Transverse colon (tissue), 4 donors: ENCODE measurements around the gene LRP5. TPM values are rescaled to one million over a fixed set of nuclear protein-coding genes. Genes with fewer than 3 reads are reported as not detected.
"Not testable (repeated sequence)": the region's sequence is repeated elsewhere in the genome, so short reads cannot be mapped to it uniquely, and the experiment has no call there.

ENCODE experiments used
- DNase-seq: peaks from one replicate; pipeline ENCODE4 v3.0.0-alpha.2; 2019
- H3K27ac ChIP-seq, 4 donors: fragments of 200-600 bp; sonication (generic); 2 replicates each; pipeline ENCODE4 v1.5.1; 2016 to 2018; ENCODE audit warnings: inconsistent platforms in 4 of 4
- H3K27me3 ChIP-seq: fragments of 200-600 bp; sonication (generic); 2 replicates; pipeline ENCODE4 v1.5.1; 2017; ENCODE audit warnings: inconsistent platforms
- H3K36me3 ChIP-seq, 4 donors: fragments of 200-600 bp; sonication (generic); 2 replicates each; pipeline ENCODE4 v1.5.1; 2017 to 2019; ENCODE audit warnings: inconsistent platforms in 4 of 4
- H3K4me1 ChIP-seq, 4 donors: fragments of 200-600 bp; sonication (generic); 2 replicates each; pipeline ENCODE4 v1.5.1; 2017 to 2020; ENCODE audit warnings: inconsistent platforms in 4 of 4
- H3K4me3 ChIP-seq, 4 donors: fragments of 200-600 bp; sonication (generic); 1 replicate in 1 of 4; 2 replicates in 3 of 4; pipeline versions ENCODE4 v1.5.1 to v1.6.1; 2017 to 2019; ENCODE audit warnings: inconsistent platforms in 4 of 4
- H3K9me3 ChIP-seq, 2 donors: fragments of 200-600 bp; sonication (generic); 2 replicates each; pipeline ENCODE4 v1.5.1; 2017 to 2019; ENCODE audit warnings: inconsistent platforms in 2 of 2
- CTCF ChIP-seq, 5 experiments: fragments of 200-600 bp in 3 of 5; fragments of 450-650 bp in 2 of 5; sonication (generic) in 3 of 5; IDR thresholded peaks; 1 replicate in 2 of 5; 2 replicates in 3 of 5; pipeline ENCODE4 v1.5.1; 2016 to 2017; ENCODE audit warnings: antibody characterized with exemption in 5 of 5, inconsistent platforms in 3 of 5, mild to moderate bottlenecking in 2 of 5, moderate library complexity in 1 of 5
- EP300 ChIP-seq: sonication (generic); formaldehyde crosslinking; IDR thresholded peaks from one replicate; pipeline ENCODE4 v1.6.1; 2017; ENCODE audit warnings: antibody characterized with exemption, low read depth
- POLR2A ChIP-seq: fragments of 450-650 bp; IDR thresholded peaks from one replicate; pipeline ENCODE4 v1.6.1; 2016; ENCODE audit warnings: antibody characterized with exemption, mild to moderate bottlenecking, moderate library complexity
- POLR2AphosphoS5 ChIP-seq, 3 donors: sonication (generic); formaldehyde crosslinking; IDR thresholded peaks; one replicate each; pipeline ENCODE4 v1.6.1; 2016; ENCODE audit warnings: antibody characterized with exemption in 3 of 3
- WGBS, 2 donors: methylation state at CpG; one replicate each; pipeline ENCODE4 v1.1.5; 2018; ENCODE audit warnings: low coverage in 1 of 2; 5-methylcytosine and 5-hydroxymethylcytosine counted together
- in situ Hi-C, 4 donors: fragments of 200-750 bp; cut with MboI; loops; one replicate each; pipeline versions ENCODE4 v1.15.0 to v1.15.1; 2017; ENCODE audit warnings: low sequenced_read_pairs in 3 of 4, low pct_ligation_motif_present in 1 of 4, low pct_unique_long_range_greater_than_20kb in 1 of 4
- intact Hi-C: fragments of 100-400 bp; cut with DNase I; formaldehyde crosslinking; loops from one replicate; pipeline ENCODE4 v1.15.1; 2023; ENCODE audit warnings: low total_unique reads
- total RNA-seq, 4 donors: library from RNA; depleted of rRNA; stranded (reverse); fragments of >200 nt; gene quantifications; one replicate each; pipeline ENCODE4 v1.1.0, GENCODE V29; 2016

LRP5 gene
- total RNA-seq, 4 donors from 2014 or later, result 72.6 to 138 (median 82.3) TPM

- H3K36me3 ChIP-seq, result peaks cover 0 to 1% (median 0%) of the 10 kb centered on the region in 4 donors
- peak; percentile 69 for DNase-seq
- no peak for TF ChIP-seq POLR2A
- no peak for TF ChIP-seq POLR2AphosphoS5 (IDR thresholded peaks at IDR 0.05)
- no peak for TF ChIP-seq EP300
- no peak for TF ChIP-seq CTCF (IDR thresholded peaks at IDR 0.05)
Observed at GRCh38 chr11:68343761-68344256, 31.4 kb downstream of the LRP5 start.

GRCh38 chr11:68344821-68345220, 32.4 kb downstream of the LRP5 start:
- peaks cover 22 to 55% (median 42%) of the 10 kb centered on the region in 4 donors for H3K4me1 ChIP-seq
- H3K27ac ChIP-seq, intact Hi-C loops, H3K9me3 ChIP-seq, H3K27me3 ChIP-seq, H3K4me3 ChIP-seq, in situ Hi-C loops, H3K36me3 ChIP-seq, DNase-seq: not testable (repeated sequence)
- WGBS, 2 donors, result 93 to 98% methylated on average over 6 to 7 of the region's 7 CpGs

More at GRCh38 chr11:68343761-68344256, 31.4 kb downstream of the LRP5 start:
- in situ Hi-C loops (no loop called here), intact Hi-C loops (no loop called here)
- H3K27me3 ChIP-seq, result no peaks in the 10 kb centered on the region
- no peak overlapping the region for H3K4me3 ChIP-seq
- H3K4me1 ChIP-seq, result peaks cover 22 to 55% (median 42%) of the 10 kb centered on the region in 4 donors
- no peaks in the 10 kb centered on the region for H3K9me3 ChIP-seq
- 71% methylated on average over 10 of the region's 14 CpGs; no CpG with 5 or more reads in 1 of the 2 donors for WGBS, 2 donors
- peak overlapping the region in 3 of 4 donors; percentile 69 to 77 (median 72) for H3K27ac ChIP-seq

- TF ChIP-seq POLR2A, result no peak
- TF ChIP-seq POLR2AphosphoS5 (IDR thresholded peaks at IDR 0.05), result no peak
- no peak for TF ChIP-seq CTCF (IDR thresholded peaks at IDR 0.05)
- no peak for TF ChIP-seq EP300
- no peak overlapping the region for H3K4me3 ChIP-seq
Observed at GRCh38 chr11:68345776-68346461, 33.5 kb downstream of the LRP5 start.

GRCh38 chr11:68346462-68346790, 34.0 kb downstream of the LRP5 start:
- Histone ChIP-seq H3K4me3 (no peak overlapping the region), H3K36me3 (peaks cover 0 to 1% (median 0%) of the 10 kb centered on the region in 4 donors), H3K4me1 (peaks cover 18 to 42% (median 36%) of the 10 kb centered on the region in 4 donors), H3K27ac (peak overlapping the region in 1 of 4 donors; percentile 4), H3K9me3 (no peaks in the 10 kb centered on the region), H3K27me3 (no peaks in the 10 kb centered on the region)
- WGBS, 2 donors, result 82% methylated on average over 2 of the region's 2 CpGs; no CpG with 5 or more reads in 1 of the 2 donors
- intact Hi-C loops, result no loop called here
- TF ChIP-seq CTCF (IDR thresholded peaks at IDR 0.05) (no peak), EP300 (no peak), POLR2AphosphoS5 (IDR thresholded peaks at IDR 0.05) (no peak), POLR2A (no peak)
- in situ Hi-C loops, result no loop called here
- DNase-seq, result no peak

More at GRCh38 chr11:68345776-68346461, 33.5 kb downstream of the LRP5 start:
- peaks cover 22 to 46% (median 39%) of the 10 kb centered on the region in 4 donors for H3K4me1 ChIP-seq
- WGBS, 2 donors, result 82 to 90% methylated on average over 2 to 11 of the region's 11 CpGs
- peaks cover 0 to 1% (median 0%) of the 10 kb centered on the region in 4 donors for H3K36me3 ChIP-seq
- in situ Hi-C loops (no loop called here), intact Hi-C loops (no loop called here)
- peak overlapping the region in 1 of 4 donors; percentile 4 for H3K27ac ChIP-seq
- H3K27me3 ChIP-seq, result no peaks in the 10 kb centered on the region
- DNase-seq, result no peak
- no peaks in the 10 kb centered on the region for H3K9me3 ChIP-seq
